Measurements from ENCODE around the gene SRRD. TPM values are rescaled to one million over a fixed set of nuclear protein-coding genes. Genes with fewer than 3 reads are reported as not detected.

The SRRD gene
- total RNA-seq, 1 donor from 2014 or later, result 22.8 TPM

DNA sequence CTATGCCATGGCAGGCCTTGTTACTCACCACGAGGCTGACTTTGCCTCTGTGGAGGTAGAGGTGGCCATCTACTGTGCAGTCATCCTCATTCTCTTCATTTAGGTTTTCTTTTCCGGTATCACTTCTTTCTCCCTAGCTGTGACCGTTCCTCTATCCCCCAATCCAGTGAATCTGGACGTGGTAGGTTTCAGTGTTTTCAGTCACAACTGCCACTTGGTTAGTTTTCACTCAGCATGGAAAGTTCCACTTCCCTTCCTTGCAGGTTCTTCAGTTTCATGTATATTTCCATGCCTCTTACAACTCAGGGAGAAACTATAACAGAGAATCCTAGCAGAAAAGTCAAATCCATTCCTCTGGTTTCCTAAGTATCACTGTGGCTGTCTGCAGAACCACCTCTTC lies 2.0 kb upstream of the SRRD start:
- intact Hi-C loops (cut with micrococcal nuclease), result loop anchor here (2.0 to 10.0 kb wide), 7 partner anchors 111 to 1437 kb away; partner anchors contain the start of genes PITPNB and TPST2

GRCh38 chr22:26482161-26482560 lies 1.5 kb upstream of the SRRD start:
- intact Hi-C loops (cut with micrococcal nuclease), result loop anchor here (2.0 to 10.0 kb wide), 7 partner anchors 110 to 1437 kb away; partner anchors contain the start of genes PITPNB and TPST2

GRCh38 chr22:26483043-26483438 lies 636 bp upstream of the SRRD start:
- intact Hi-C loops (cut with micrococcal nuclease), result loop anchor here (1.0 to 10.0 kb wide), 11 partner anchors 29 to 1436 kb away; partner anchors contain the start of genes GRK3, PITPNB, TFIP11 and TPST2

DNA sequence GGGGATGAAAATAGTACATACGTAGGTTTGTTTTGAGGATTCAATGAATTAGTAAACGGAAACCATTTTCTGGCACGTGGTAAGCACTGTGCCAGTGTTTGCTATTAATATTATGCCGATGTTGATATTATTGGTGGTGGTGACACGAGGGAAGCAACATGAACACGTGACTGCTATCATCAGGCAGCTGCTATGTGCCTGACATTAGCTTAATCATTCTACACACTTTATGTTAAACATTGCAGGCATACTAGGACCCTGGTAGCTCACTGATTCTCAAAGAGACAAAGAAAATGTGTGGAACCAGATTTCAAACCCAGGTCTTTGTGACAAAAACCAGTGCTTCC lies 656 bp downstream of the SRRD start:
- intact Hi-C loops (cut with micrococcal nuclease), result loop anchor here (2.0 to 10.0 kb wide), 4 partner anchors 68 to 1410 kb away; partner anchors contain the start of gene TPST2

DNA sequence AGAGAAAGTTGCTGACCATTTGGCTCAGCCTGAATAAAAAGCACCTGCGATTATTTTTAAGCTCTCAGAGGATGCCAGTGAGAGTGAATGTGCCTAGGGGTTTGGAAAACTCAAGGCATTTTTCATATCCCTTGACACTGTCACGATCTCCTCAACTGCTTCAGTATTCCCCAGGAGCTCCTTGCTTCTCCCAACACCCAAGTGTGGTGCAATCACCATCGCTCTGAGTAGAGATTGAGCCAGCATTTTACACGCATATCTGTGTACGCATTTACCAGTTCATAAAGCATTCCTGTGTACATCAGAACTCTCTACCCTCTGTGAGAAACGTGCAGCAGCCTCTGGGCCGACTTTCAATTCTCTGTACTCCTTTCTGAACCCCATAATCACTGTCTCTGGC lies 1.3 kb downstream of the SRRD start:
- intact Hi-C loops (cut with micrococcal nuclease), result loop anchor here (2.0 to 10.0 kb wide), 3 partner anchors 68 to 1410 kb away; no protein-coding TSS in a partner anchor

- intact Hi-C loops (cut with micrococcal nuclease), result loop anchor here (2.0 to 10.0 kb wide), 3 partner anchors 67 to 1411 kb away; no protein-coding TSS in a partner anchor
These were observed 2.2 kb downstream of the SRRD start for GRCh38 chr22:26485806-26486390.

- intact Hi-C loops (cut with micrococcal nuclease), result loop anchor here (10.0 kb wide), 2 partner anchors 192 to 1412 kb away; no protein-coding TSS in a partner anchor
These were observed 2.7 kb downstream of the SRRD start for GRCh38 chr22:26486394-26486793.

DNA sequence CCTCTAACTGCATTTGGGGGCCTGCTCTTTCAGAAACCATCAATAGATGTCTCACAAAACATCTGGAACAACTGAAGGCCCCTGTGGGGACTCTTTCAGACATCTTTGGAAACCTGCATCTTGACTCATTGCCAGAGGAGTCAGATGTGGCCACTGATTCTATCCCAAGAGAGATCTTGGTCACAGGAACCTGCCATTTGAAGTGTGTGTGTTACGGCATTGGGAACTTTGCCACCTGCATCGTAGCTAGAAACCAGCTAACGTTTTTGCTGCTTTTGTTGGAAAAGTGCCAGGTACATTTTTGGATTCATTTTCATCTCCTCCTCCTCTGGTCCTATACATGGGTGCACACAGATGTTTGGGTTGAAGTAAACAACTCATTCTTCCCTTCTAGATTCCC lies 4.3 kb downstream of the SRRD start:
- intact Hi-C loops (cut with micrococcal nuclease), result loop anchor here (10.0 kb wide), 2 partner anchors 193 to 1413 kb away; no protein-coding TSS in a partner anchor

DNA sequence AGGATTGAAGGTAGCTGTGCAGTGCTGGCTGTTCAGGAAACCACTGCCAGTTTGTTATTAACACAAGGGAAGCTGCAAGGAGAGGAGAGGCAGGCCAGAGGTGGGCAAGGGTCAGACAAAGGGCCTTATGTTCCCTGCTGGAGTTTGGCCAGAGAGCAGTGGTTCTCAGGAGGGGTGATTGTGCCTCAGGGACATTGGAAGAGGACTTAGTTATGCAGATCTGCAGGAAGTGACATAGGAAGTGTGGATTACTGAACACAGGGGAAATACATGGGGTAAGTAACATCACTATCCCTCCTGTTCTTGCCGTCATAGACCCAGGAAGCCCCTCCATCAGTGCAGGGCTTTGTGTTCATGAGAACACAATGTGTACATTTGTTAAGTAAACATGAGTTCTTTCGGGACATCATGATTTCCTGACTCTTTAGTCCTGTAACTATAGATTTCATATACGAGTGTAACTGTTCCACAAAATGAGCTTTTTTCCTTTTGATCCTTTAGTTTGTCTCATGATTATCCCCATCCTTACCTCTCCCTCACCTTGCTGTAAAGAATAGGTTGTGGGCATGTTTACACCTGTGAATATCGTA lies 5.9 kb downstream of the SRRD start:
- intact Hi-C loops (cut with micrococcal nuclease), result loop anchor here (10.0 kb wide), 2 partner anchors 195 to 1415 kb away; no protein-coding TSS in a partner anchor

DNA sequence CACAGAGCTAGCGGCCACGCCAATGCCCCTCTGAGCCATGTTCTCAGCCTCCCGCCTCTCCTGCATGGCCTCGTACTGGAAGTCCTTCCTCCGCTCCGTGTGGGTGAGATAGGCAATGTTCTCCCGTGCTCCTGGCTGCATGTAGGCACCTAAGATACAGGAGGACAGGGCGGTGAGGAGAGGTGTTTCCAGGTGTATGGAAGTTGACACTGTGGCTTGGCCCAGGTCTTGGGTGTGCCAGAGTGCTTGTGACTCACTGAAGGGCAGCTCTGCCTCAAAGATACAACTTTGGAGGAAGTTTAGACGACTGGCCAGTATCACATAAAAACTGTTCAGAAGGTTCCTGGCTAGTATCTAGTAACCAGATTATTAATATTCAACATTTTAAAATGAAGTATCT lies 8.5 kb downstream of the SRRD start:
- intact Hi-C loops (cut with micrococcal nuclease), result no loop called here

GRCh38 chr22:26494506-26494905 lies 10.8 kb downstream of the SRRD start:
- intact Hi-C loops (cut with micrococcal nuclease), result no loop called here

DNA sequence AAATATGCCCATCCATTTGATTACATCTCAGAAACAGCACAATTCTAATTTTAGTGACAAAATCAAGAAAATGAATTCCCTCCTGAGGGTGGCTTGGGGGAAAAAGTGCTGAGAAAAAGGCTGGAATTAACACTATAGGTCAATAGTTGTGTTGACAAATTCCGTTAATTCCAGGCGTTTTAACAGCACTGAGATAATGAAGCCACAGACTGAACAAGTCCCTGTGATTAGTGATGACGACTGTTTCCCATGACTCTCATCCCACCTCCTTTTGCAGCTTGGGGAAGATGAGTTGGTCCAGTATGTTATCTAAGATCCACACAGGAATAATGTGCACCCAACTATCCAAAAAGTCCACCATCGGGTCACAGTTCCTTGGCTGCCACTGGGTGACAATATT lies 12.8 kb downstream of the SRRD start:
- intact Hi-C loops (cut with micrococcal nuclease), result no loop called here

DNA sequence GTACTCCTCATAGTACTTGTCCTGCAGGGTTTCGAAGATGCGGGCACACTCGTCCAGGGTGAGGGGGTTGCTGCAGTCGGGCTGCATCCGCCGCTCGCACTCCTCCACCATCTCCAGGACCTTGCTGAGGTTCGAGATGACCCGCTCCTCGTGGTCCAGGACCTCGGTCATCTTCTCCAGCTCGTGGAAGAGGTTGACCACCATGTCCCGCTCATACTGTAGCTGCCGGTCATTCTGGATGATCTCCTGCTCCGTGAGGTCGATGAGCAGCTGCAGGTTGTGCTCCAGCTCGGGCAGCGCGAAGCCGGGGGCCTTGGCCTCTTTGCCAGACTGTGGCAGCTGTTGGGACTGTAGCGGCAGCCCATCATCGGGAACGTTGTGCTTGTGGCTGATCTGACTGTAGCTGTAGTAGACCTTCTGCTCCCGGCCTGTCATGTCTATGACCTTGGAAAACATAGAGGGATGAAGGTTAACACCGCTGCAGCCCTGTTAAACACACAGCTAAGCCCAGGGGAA lies 15.6 kb downstream of the SRRD start:
- intact Hi-C loops (cut with micrococcal nuclease), result no loop called here

DNA sequence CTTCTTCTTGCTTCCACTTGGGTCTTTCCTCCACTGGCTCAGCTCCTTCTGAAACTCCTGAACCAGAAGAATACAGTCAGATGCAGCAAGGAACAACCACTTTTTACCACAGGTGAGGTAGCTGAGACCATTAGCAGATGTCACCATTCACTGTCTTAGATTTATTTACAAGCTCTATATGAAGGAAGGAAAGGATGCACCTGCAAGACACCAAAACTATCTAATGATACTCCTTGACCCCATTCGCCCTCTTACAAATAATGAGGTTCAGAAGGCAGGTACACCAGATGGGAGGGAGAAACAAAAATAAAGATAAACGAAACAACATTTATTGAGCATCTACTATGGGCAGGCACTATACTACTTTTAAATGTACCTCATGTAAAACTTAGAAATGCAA lies 18.3 kb downstream of the SRRD start:
- intact Hi-C loops (cut with micrococcal nuclease), result loop anchor here (2.0 kb wide), 1 partner anchor 89 kb away; the partner anchor contains the start of gene TPST2

DNA sequence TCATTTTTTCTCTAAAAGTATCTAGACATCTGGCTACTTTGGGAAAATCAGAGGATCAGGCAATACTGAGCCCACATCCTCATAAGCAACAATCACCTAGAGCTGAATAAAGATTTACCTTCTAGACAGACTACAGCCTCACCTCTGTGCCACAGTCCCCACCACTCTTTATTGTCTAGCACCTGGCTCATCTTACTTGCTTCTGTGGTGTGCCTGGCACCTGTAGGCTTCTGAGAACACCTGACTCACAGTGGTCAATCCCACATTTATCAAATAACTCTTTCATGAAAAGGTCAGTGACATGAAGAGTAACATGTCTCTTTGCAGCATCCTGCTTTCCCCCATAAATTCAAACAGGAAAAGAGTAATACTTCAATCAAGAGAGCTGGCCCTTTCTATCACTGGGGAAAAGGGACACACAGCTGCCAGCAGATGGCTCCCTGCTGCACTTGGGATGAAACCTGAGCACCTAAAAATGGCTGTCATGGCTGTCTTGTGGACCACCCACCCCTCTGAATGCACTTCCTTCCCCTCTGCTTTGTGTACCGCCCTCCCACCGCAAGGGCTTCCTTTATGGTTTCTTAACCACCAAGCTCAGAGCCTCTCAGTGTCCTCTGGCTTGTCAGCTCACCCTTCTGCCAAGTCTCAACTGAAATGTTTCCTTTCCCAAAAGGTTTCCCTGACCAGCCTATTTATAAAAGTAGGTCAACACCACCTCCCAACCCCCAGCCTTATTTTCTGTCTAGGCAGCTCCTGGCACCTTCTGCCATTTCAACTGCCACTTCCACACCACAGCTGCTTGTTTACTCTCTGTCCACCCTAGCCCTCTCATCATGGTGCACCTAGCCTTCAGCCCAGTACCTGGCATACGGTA lies 19.2 kb downstream of the SRRD start:
- intact Hi-C loops (cut with micrococcal nuclease), result loop anchor here (1.0 to 2.0 kb wide), 6 partner anchors 9 to 169 kb away; partner anchors contain the start of genes MIAT, TFIP11 and TPST2

GRCh38 chr22:26503758-26504157 lies 20.1 kb downstream of the SRRD start:
- intact Hi-C loops (cut with micrococcal nuclease), result loop anchor here (1.0 to 2.0 kb wide), 6 partner anchors 9 to 169 kb away; partner anchors contain the start of genes MIAT, TFIP11 and TPST2

- intact Hi-C loops (cut with micrococcal nuclease), result no loop called here
These were observed 24.5 kb downstream of the SRRD start for GRCh38 chr22:26508148-26508547.

DNA sequence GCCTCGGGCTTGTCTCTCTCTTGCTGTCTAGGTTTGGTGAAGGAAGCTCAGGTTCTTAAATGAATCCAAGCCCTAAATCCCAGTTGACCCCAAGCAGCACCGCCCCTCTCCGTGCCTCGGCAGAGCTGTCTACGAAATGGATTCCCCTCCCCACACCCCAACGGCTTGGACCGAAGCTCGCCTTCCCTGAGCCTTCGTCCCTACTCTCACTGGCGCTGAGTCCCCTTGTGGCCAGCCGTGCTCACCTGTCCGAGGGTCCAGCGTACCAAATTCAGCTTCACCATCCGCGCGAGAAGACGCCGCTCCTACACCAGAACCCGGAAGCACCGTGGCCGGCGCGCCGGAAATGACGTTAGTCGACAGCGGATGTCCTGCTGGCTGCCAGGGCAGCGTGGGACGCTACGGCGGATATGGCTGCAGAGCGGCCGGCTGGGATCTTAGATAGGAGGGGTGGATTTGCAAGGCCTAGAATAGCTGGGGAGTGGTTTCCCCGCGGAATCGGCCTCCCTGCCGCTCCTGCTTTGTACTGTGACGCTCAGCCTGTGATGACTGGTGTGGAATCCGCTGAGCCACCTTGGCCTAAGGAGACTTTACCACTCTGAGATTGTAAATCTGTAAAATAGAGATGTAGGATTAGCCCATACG lies 28.6 kb downstream of the SRRD start, which contains the start of gene TFIP11:
TSS of gene TFIP11 (minus strand) at position 325 of the 645 bp plus-strand sequence. CDS start 2,201 bp downstream, outside the sequence.
- intact Hi-C loops (cut with micrococcal nuclease), result loop anchor here (1.0 to 2.0 kb wide), 7 partner anchors 9 to 160 kb away; partner anchors contain the start of genes HPS4, MIAT, SRRD and TPST2

DNA sequence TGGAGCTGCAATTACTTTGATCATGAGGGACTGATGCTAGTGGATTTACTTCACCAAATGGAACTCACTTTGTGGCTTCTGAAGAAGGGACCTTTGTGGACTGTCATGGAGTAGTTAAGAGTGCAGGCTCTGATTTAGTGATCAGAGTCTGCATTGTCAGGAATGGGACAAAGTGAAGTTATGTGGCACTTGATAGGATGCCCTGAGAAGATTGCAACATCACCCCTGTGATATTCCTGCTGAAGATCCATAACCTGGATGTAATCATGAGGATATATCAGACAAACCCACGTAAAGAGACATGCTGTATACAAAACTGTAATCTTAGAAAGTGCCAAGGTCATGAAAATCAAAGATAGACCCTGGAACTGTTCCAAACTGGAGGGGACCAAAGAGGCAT lies 30.2 kb downstream of the SRRD start:
- intact Hi-C loops (cut with micrococcal nuclease), result loop anchor here (2.0 kb wide), 2 partner anchors 35 to 151 kb away; no protein-coding TSS in a partner anchor

DNA sequence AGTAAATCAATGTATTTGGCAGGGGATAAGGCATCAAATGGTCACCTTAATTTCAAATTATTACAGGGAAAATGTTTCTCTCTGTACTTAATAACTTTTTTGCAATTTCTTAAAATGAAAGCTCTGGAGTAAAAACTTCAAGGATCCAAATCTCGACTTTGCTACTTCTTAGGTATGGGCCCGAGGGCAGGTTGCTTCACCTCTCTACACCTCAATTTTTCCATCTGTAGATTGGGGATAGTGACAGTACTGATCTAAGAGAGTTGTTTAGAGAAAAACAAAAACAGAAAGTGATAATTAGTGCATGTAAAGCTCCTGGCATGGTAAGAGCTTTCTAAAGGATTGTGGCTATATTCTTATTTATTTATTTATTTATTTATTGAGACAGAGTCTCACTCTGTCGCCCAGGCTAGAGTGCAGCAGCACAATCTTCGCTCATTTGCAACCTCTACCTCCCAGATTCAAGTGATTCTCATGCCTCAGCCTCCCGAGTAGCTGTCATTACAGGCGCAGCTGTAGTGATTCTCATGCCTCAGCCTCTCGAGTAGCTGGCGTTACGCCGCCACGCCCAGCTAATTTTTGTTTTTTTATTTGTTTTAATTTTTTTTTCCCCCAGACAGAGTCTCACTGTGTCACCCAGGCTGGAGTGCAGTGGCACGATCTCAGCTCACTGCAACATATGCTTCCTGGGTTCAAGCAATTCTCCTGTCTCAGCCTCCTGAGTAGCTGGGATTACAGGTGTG lies 30.9 kb downstream of the SRRD start:
- intact Hi-C loops (cut with micrococcal nuclease), result no loop called here

Data from T-helper 1 cell treated with Interleukin-12 subunit alpha and Interleukin-12 subunit beta and Interleukin-4 antibody, amounts not matched to agents 30 ng/mL and 1 ng/mL, for 36 hours (primary cell).